Pulmonary artery endothelial cell (primary cell): ENCODE results near the gene AGAP4. TPM values are rescaled to one million over a fixed set of nuclear protein-coding genes. Genes with fewer than 3 reads are reported as not detected.
"Not testable (repeated sequence)": the region's sequence is repeated elsewhere in the genome, so short reads cannot be mapped to it uniquely, and the experiment has no call there.

Source experiments
- DNase-seq: peaks from one replicate; pipeline ENCODE4 v3.0.0-alpha.2; 2011; ENCODE audit warnings: low read depth, low spot score
- total RNA-seq: library from RNA; depleted of rRNA; stranded (reverse); fragments of >200 nt; gene quantifications from 2 replicates; pipeline ENCODE4 v1.2.3, GENCODE V29; 2014

AGAP4 gene
- total RNA-seq, 1 donor from 2014 or later: 3.1 TPM

DNA sequence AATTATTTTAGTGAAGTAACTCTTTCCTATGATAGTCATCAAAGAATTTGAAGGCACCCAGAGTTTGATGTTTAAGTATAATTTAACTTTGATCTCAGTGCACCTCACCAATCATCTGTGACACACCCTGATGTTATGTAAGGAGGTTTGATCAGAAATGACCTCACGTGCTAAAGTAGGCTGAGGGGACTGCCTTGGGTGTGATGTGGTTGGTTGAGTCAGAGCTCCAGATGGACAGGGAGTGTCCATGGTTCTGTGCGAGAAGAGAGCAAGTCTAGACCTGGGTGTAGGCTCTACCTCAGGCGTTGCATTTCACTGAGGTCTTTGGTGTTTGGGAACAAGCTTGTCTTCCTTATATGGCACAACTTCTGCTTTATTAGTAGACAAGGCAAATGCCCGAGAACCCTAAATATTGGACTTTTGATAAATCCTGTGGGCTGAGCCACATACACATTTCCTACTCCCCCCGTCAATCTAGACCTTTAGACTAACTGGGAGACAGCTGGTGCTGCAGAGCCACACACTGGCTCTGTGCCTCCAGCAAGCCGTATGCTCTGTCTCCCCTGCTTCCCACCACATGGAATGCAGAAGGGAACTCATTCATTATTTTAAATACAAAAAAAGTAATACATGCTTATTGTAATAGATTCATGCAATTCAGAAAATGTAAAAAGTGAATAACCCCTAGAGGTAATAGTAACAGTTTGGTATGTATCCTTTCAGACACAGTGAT is 56.4 kb downstream of the AGAP4 start:
- DNase-seq: not testable (repeated sequence)

DNA sequence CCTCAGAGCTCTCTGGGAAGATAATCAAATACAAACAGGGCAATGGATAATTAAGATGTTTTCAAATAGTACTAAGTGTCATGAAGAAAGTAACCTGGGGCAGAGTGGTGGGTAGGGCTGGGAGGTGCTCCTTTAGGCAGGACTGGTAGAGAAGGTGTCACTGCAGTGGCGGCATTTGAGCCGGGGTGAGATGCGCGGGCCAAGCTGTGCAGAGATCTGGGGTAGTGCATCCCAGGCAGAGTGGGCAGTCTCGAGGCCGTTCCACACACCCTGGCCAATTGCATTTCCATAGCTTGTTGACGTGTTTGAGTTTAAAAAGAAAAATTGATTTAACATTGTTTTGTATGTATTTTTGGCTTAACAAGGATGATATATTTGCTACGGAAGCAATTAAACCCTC is 57.3 kb downstream of the AGAP4 start:
- not testable (repeated sequence) for DNase-seq

DNA sequence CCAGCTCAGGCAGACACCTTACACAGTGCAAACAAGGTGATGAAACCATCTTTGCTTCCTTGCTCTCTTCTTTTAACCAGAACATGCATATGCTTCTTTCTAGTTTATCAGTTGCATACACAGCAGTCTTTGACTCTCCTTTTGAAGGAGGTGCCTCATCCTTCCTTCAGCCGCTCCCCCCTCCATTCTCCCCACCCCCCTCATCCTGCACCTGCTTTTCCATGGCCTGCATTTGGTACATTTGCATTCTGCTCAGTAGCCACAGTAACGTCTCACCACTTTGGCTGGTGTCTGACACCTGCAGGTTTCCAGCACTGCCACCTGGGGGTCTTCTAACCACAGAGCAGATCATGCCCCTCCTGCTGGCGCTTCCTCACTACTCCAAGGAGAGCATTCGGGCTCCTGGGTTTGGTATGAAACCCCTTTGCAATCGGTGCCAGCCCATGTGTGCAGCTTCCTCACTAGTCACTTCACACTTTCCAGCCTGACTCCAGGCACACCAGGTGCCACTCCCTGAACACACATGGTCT is 60.0 kb downstream of the AGAP4 start:
- DNase-seq: not testable (repeated sequence)

DNA sequence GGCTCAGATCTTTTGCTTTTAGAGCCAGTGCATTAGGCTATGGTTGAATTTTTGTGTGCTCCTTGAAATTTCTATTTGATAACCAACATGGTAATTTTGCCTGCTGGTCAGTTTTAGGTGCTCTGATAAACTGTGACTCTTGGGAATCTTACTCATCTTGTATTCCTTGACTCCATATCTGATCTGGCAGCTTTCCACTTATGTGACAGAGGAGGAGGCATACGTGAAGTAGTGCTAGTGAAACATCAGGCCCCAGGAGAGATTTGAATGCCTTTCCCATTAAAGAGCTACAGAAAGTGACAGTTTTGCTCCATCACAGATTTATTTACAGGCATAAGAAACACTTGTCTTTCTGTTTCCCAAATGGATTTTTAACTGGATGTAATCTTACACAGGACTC is 61.1 kb downstream of the AGAP4 start:
- not testable (repeated sequence) for DNase-seq

Other genes starting within 250 kb of the AGAP4 start
- 5.0 and 5.9 TPM in 2 replicates for gene ZFAND4, start 174.7 kb downstream of the AGAP4 start, total RNA-seq
- gene WASHC2C, start 120.2 kb downstream of the AGAP4 start, total RNA-seq: 36.1 and 40.0 TPM in 2 replicates
- gene TIMM23, start 125.0 kb upstream of the AGAP4 start, total RNA-seq: 99.5 and 103 TPM in 2 replicates
- gene NCOA4, start 183.1 kb upstream of the AGAP4 start, total RNA-seq: 204 and 239 TPM in 2 replicates
- not detected in 2 replicates for gene MSMB, start 198.8 kb upstream of the AGAP4 start, total RNA-seq